Neural progenitor cell (in vitro differentiated cells): ENCODE results near the gene APBB2. TPM values are rescaled to one million over a fixed set of nuclear protein-coding genes. Genes with fewer than 3 reads are reported as not detected.

Experiments used
- DNase-seq: peaks from one replicate; pipeline ENCODE4 v3.0.0-alpha.2; 2016; ENCODE audit warnings: low spot score
- H2AFZ ChIP-seq: fragments of 200-600 bp; sonication (generic); replicated peaks from 2 replicates; pipeline ENCODE4 v1.6.1; 2016; ENCODE audit warnings: antibody characterized with exemption
- H3F3A ChIP-seq: fragments of 200-600 bp; sonication (generic); 2 replicates; pipeline ENCODE4 v1.6.1; 2016; ENCODE audit warnings: antibody characterized with exemption, low read depth
- H3K27ac ChIP-seq: fragments of 200-600 bp; sonication (generic); 2 replicates; pipeline ENCODE4 v1.5.1; 2016; ENCODE audit warnings: mild to moderate bottlenecking
- H3K27me3 ChIP-seq: fragments of 200-600 bp; sonication (generic); 2 replicates; pipeline ENCODE4 v1.6.1; 2016; ENCODE audit warnings: mild to moderate bottlenecking, moderate library complexity
- H3K36me3 ChIP-seq: fragments of 200-600 bp; sonication (generic); 2 replicates; pipeline ENCODE4 v1.5.1; 2016
- H3K4me1 ChIP-seq: fragments of 200-600 bp; sonication (generic); 2 replicates; pipeline ENCODE4 v1.6.1; 2016; ENCODE audit warnings: mixed run types
- H3K4me2 ChIP-seq: fragments of 200-600 bp; sonication (generic); 2 replicates; pipeline ENCODE4 v1.6.1; 2016
- H3K4me3 ChIP-seq: fragments of 200-600 bp; sonication (generic); 2 replicates; pipeline ENCODE4 v1.5.1; 2016
- H3K79me2 ChIP-seq: fragments of 200-600 bp; sonication (generic); 2 replicates; pipeline ENCODE4 v1.6.1; 2016; ENCODE audit warnings: low read depth
- H3K9ac ChIP-seq: fragments of 200-600 bp; sonication (generic); 2 replicates; pipeline ENCODE4 v1.6.1; 2016
- H3K9me3 ChIP-seq: fragments of 200-600 bp; sonication (generic); 2 replicates; pipeline ENCODE4 v1.5.1; 2016; ENCODE audit warnings: low read depth
- H4K20me1 ChIP-seq: fragments of 200-600 bp; sonication (generic); 2 replicates; pipeline ENCODE4 v1.6.1; 2016; ENCODE audit warnings: low read depth
- H3K27ac Mint-ChIP-seq: 3 replicates; pipeline ENCODE4 v1.8.0; 2021; ENCODE audit warnings: mixed read lengths
- H3K27me3 Mint-ChIP-seq: 2 replicates; pipeline ENCODE4 v1.8.0; 2022; ENCODE audit warnings: low read depth, mild to moderate bottlenecking, inconsistent platforms, moderate library complexity, mixed read lengths; ENCODE audit not compliant: insufficient read depth
- H3K36me3 Mint-ChIP-seq: 3 replicates; pipeline ENCODE4 v1.8.0; 2021; ENCODE audit warnings: mixed read lengths
- H3K4me1 Mint-ChIP-seq: 3 replicates; pipeline ENCODE4 v1.8.0; 2021; ENCODE audit warnings: mixed read lengths
- H3K4me3 Mint-ChIP-seq: 3 replicates; pipeline ENCODE4 v1.8.0; 2021; ENCODE audit warnings: mild to moderate bottlenecking, moderate library complexity, mixed read lengths
- H3K9me3 Mint-ChIP-seq: 3 replicates; pipeline ENCODE4 v1.8.0; 2020; ENCODE audit warnings: mixed read lengths
- EZH2 ChIP-seq: fragments of 200-600 bp; sonication (generic); IDR thresholded peaks from 2 replicates; pipeline ENCODE4 v1.6.1; 2017; ENCODE audit warnings: antibody characterized with exemption, mild to moderate bottlenecking, moderate library complexity
- EZH2phosphoT487 ChIP-seq: fragments of 200-600 bp; sonication (generic); IDR thresholded peaks from 2 replicates; pipeline ENCODE4 v1.6.1; 2017; ENCODE audit warnings: antibody characterized with exemption
- total RNA-seq: library from RNA; depleted of rRNA; stranded (reverse); fragments of >200 nt; gene quantifications from 2 replicates; pipeline ENCODE4 v1.2.3, GENCODE V29; 2015; ENCODE audit warnings: low replicate concordance
- TF ChIP-seq, protein P1 (sequence below): fragments of 200-600 bp; sonication (generic); IDR thresholded peaks from 2 replicates; pipeline ENCODE4 v1.5.1; 2017; ENCODE audit warnings: antibody characterized with exemption, mild to moderate bottlenecking

APBB2 gene
- total RNA-seq, 1 donor from 2014 or later: 83.2 TPM

DNA sequence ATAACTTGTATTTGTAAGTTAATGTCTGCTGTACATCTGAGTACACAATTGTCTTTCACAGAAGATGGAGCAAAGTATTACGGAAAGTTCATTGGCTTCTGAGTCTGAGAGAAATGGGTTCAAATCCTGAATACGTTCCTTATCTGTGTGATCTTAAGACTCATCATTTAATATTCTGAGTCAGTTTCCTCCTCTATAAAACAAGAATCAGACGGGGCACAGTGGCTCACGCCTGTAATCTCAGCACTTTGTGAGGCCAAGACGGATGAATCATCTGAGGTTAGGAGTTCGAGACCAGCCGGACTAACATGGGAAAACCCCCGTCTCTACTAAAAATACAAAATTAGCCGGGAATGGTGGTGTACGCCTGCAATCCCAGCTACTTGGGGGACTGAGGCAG is 57.8 kb downstream of the APBB2 start:
- no peak for DNase-seq
- H3K27ac ChIP-seq: no peak overlapping the region
- no peak overlapping the region for H3K4me2 ChIP-seq
- no peaks in the 10 kb centered on the region for H3K79me2 ChIP-seq
- H3K27ac Mint-ChIP-seq: no peak overlapping the region
- H3K4me1 ChIP-seq: no peaks in the 10 kb centered on the region
- peaks cover 2% of the 10 kb centered on the region for H3K27me3 Mint-ChIP-seq
- no peak overlapping the region for H3K4me3 Mint-ChIP-seq
- H3K4me1 Mint-ChIP-seq: peaks cover 8% of the 10 kb centered on the region
- H2AFZ ChIP-seq: no peak overlapping the region
- H3K36me3 Mint-ChIP-seq: no peaks in the 10 kb centered on the region
- no peaks in the 10 kb centered on the region for H3K9me3 ChIP-seq
- no peaks in the 10 kb centered on the region for H3K27me3 ChIP-seq
- no peaks in the 10 kb centered on the region for H4K20me1 ChIP-seq
- TF ChIP-seq, protein P1, sequence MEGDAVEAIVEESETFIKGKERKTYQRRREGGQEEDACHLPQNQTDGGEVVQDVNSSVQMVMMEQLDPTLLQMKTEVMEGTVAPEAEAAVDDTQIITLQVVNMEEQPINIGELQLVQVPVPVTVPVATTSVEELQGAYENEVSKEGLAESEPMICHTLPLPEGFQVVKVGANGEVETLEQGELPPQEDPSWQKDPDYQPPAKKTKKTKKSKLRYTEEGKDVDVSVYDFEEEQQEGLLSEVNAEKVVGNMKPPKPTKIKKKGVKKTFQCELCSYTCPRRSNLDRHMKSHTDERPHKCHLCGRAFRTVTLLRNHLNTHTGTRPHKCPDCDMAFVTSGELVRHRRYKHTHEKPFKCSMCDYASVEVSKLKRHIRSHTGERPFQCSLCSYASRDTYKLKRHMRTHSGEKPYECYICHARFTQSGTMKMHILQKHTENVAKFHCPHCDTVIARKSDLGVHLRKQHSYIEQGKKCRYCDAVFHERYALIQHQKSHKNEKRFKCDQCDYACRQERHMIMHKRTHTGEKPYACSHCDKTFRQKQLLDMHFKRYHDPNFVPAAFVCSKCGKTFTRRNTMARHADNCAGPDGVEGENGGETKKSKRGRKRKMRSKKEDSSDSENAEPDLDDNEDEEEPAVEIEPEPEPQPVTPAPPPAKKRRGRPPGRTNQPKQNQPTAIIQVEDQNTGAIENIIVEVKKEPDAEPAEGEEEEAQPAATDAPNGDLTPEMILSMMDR: no peak
- TF ChIP-seq EZH2 (no peak), EZH2phosphoT487 (no peak)
- H3K4me3 ChIP-seq: no peak overlapping the region
- no peak overlapping the region for H3K9ac ChIP-seq
- H3K36me3 ChIP-seq: no peaks in the 10 kb centered on the region
- H3F3A ChIP-seq: no peaks in the 10 kb centered on the region
- H3K9me3 Mint-ChIP-seq: no peaks in the 10 kb centered on the region

- Mint-ChIP-seq H3K4me3 (no peak overlapping the region), H3K4me1 (peaks cover 8% of the 10 kb centered on the region), H3K9me3 (no peaks in the 10 kb centered on the region), H3K27me3 (peaks cover 2% of the 10 kb centered on the region), H3K27ac (no peak overlapping the region), H3K36me3 (no peaks in the 10 kb centered on the region)
- H3K9me3 ChIP-seq: no peaks in the 10 kb centered on the region
- H3K79me2 ChIP-seq: no peaks in the 10 kb centered on the region
- no peaks in the 10 kb centered on the region for H3K27me3 ChIP-seq
- H3K4me1 ChIP-seq: no peaks in the 10 kb centered on the region
- no peak overlapping the region for H3K4me2 ChIP-seq
- no peak overlapping the region for H3K4me3 ChIP-seq
- no peaks in the 10 kb centered on the region for H4K20me1 ChIP-seq
- no peaks in the 10 kb centered on the region for H3K36me3 ChIP-seq
- no peak for DNase-seq
- no peak overlapping the region for H3K9ac ChIP-seq
- no peaks in the 10 kb centered on the region for H3F3A ChIP-seq
- H3K27ac ChIP-seq: no peak overlapping the region
- TF ChIP-seq EZH2 (no peak), EZH2phosphoT487 (no peak)
- TF ChIP-seq, protein P1: no peak
- H2AFZ ChIP-seq: no peak overlapping the region
These were observed 59.0 kb downstream of the APBB2 start for GRCh38 chr4:41155194-41155830.

GRCh38 chr4:41154814-41155177 is 59.5 kb downstream of the APBB2 start:
- Mint-ChIP-seq H3K9me3 (no peaks in the 10 kb centered on the region), H3K27me3 (peaks cover 2% of the 10 kb centered on the region), H3K36me3 (no peaks in the 10 kb centered on the region), H3K4me3 (no peak overlapping the region), H3K4me1 (peaks cover 8% of the 10 kb centered on the region), H3K27ac (no peak overlapping the region)
- H3F3A ChIP-seq: no peaks in the 10 kb centered on the region
- TF ChIP-seq, protein P1: no peak
- no peak for TF ChIP-seq EZH2
- TF ChIP-seq EZH2phosphoT487: no peak
- no peaks in the 10 kb centered on the region for H3K4me1 ChIP-seq
- H3K9ac ChIP-seq: no peak overlapping the region
- H3K9me3 ChIP-seq: no peaks in the 10 kb centered on the region
- H3K27me3 ChIP-seq: no peaks in the 10 kb centered on the region
- no peak overlapping the region for H3K27ac ChIP-seq
- no peaks in the 10 kb centered on the region for H3K36me3 ChIP-seq
- no peaks in the 10 kb centered on the region for H3K79me2 ChIP-seq
- H3K4me2 ChIP-seq: no peak overlapping the region
- DNase-seq: no peak
- H3K4me3 ChIP-seq: no peak overlapping the region
- no peak overlapping the region for H2AFZ ChIP-seq
- H4K20me1 ChIP-seq: no peaks in the 10 kb centered on the region
